ENCODE measurements around the gene ACADVL.

ACADVL gene

GRCh38 chr17:7260651-7261378 is 41.1 kb downstream of the ACADVL start:
- Histone ChIP-seq H3K4me3 (ENCODE audit: low read depth, low read length) (peak overlapping the region; percentile 83), H3K27ac (peak overlapping the region; percentile 99), H3K79me2 (peaks cover 11% of the 10 kb centered on the region), H3K4me1 (peaks cover 15% of the 10 kb centered on the region), H2AFZ (peak overlapping the region; percentile 97), H3K36me3 (ENCODE audit: control insufficient read depth, insufficient read depth, low read length) (no peaks in the 10 kb centered on the region), H3K9ac (peak overlapping the region; percentile 99), H3K27me3 (ENCODE audit: control insufficient read depth, insufficient read depth, low read length) (no peaks in the 10 kb centered on the region), H3K9me3 (ENCODE audit: control insufficient read depth, low read length) (no peaks in the 10 kb centered on the region), H3K4me2 (ENCODE audit: low read length) (peak overlapping the region; percentile 99)
- no peak for TF ChIP-seq CTCF (IDR thresholded peaks at IDR 0.05)

GRCh38 chr17:7261379-7262191 is 41.8 kb downstream of the ACADVL start:
- peak overlapping the region; percentile 99 for H3K27ac ChIP-seq
- peaks cover 11% of the 10 kb centered on the region for H3K79me2 ChIP-seq
- peak overlapping the region; percentile 83 for H3K4me3 ChIP-seq (ENCODE audit: low read depth, low read length)
- H3K9ac ChIP-seq, result peak overlapping the region; percentile 99
- H3K36me3 ChIP-seq (ENCODE audit: control insufficient read depth, insufficient read depth, low read length), result no peaks in the 10 kb centered on the region
- H3K27me3 ChIP-seq (ENCODE audit: control insufficient read depth, insufficient read depth, low read length), result no peaks in the 10 kb centered on the region
- peak overlapping the region; percentile 99 for H3K4me2 ChIP-seq (ENCODE audit: low read length)
- H2AFZ ChIP-seq, result peak overlapping the region; percentile 97
- peaks cover 15% of the 10 kb centered on the region for H3K4me1 ChIP-seq
- H3K9me3 ChIP-seq (ENCODE audit: control insufficient read depth, low read length), result no peaks in the 10 kb centered on the region
- TF ChIP-seq CTCF (IDR thresholded peaks at IDR 0.05), result no peak

- H3K9ac ChIP-seq, result peak within 1 kb of the TSS; percentile 99
- peaks cover 11% of the 10 kb centered on the region for H3K79me2 ChIP-seq
- peak within 1 kb of the TSS; percentile 97 for H2AFZ ChIP-seq
- H3K36me3 ChIP-seq (ENCODE audit: control insufficient read depth, insufficient read depth, low read length), result no peaks in the 10 kb centered on the region
- peak within 1 kb of the TSS; percentile 83 for H3K4me3 ChIP-seq (ENCODE audit: low read depth, low read length)
- no peaks in the 10 kb centered on the region for H3K27me3 ChIP-seq (ENCODE audit: control insufficient read depth, insufficient read depth, low read length)
- peak within 1 kb of the TSS; percentile 99 for H3K4me2 ChIP-seq (ENCODE audit: low read length)
- no peaks in the 10 kb centered on the region for H3K9me3 ChIP-seq (ENCODE audit: control insufficient read depth, low read length)
- H3K4me1 ChIP-seq, result peaks cover 15% of the 10 kb centered on the region
- TF ChIP-seq CTCF (IDR thresholded peaks at IDR 0.05), result peak; percentile 77
- peak within 1 kb of the TSS; percentile 99 for H3K27ac ChIP-seq
These were observed 42.6 kb downstream of the ACADVL start, which contains the start of gene CLDN7 for GRCh38 chr17:7262192-7262934. Gene CLDN7, minus strand, starts transcription at chr17:7262478. Its CDS starts 435 bp downstream, at chr17:7262043.

- peak overlapping the region; percentile 99 for H3K4me2 ChIP-seq (ENCODE audit: low read length)
- no peaks in the 10 kb centered on the region for H3K9me3 ChIP-seq (ENCODE audit: control insufficient read depth, low read length)
- H3K79me2 ChIP-seq, result peaks cover 11% of the 10 kb centered on the region
- H3K27ac ChIP-seq, result peak overlapping the region; percentile 99
- H3K36me3 ChIP-seq (ENCODE audit: control insufficient read depth, insufficient read depth, low read length), result no peaks in the 10 kb centered on the region
- no peak for TF ChIP-seq CTCF (IDR thresholded peaks at IDR 0.05)
- peak overlapping the region; percentile 97 for H2AFZ ChIP-seq
- no peaks in the 10 kb centered on the region for H3K27me3 ChIP-seq (ENCODE audit: control insufficient read depth, insufficient read depth, low read length)
- peak overlapping the region; percentile 90 for H3K9ac ChIP-seq
- H3K4me3 ChIP-seq (ENCODE audit: low read depth, low read length), result peak overlapping the region; percentile 83
- H3K4me1 ChIP-seq, result peaks cover 15% of the 10 kb centered on the region
These were observed 43.4 kb downstream of the ACADVL start for GRCh38 chr17:7262935-7263800.

All from parathyroid adenoma (tissue), 2 donors.